Measurements from ENCODE around the gene AGPS. TPM values are rescaled to one million over a fixed set of nuclear protein-coding genes. Genes with fewer than 3 reads are reported as not detected.
"Not testable (repeated sequence)": the region's sequence is repeated elsewhere in the genome, so short reads cannot be mapped to it uniquely, and the experiment has no call there.

The AGPS gene
- total RNA-seq, 6 experiments from 2014 or later, result 36.0 to 47.6 (median 43.1) TPM

DNA sequence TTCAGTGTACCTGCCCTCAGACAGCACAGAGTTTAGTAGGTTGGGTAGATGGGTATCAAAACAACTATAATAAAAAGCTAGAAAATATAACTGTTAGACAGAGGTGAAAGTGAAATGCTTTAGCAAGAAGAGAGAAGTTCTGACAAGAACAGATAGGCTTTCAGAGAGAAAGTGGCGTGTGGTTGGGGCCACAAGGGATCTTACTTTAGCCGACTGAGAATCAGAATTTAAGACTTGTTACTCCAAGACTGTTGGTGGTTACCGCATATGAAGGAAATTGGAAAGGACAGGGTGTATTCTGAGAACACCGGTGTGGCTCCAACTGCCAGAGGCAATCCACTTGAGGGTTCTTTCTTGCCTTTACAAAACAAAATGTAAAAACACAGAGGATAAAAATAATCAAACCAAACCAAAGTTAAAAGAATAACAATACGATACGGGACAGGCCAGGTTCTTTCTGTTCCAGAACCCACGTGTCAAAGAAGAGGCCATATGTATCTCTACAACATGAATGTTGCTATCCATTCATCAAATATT, 44.4 kb upstream of the AGPS start:
- no peaks in the 10 kb centered on the region for H3K4me1 Mint-ChIP-seq (ENCODE audit: low read depth)
- no peak overlapping the region for H3K27ac Mint-ChIP-seq
- no peaks in the 10 kb centered on the region for H3K27me3 Mint-ChIP-seq (ENCODE audit: insufficient read depth)
- TF ChIP-seq, protein P1, sequence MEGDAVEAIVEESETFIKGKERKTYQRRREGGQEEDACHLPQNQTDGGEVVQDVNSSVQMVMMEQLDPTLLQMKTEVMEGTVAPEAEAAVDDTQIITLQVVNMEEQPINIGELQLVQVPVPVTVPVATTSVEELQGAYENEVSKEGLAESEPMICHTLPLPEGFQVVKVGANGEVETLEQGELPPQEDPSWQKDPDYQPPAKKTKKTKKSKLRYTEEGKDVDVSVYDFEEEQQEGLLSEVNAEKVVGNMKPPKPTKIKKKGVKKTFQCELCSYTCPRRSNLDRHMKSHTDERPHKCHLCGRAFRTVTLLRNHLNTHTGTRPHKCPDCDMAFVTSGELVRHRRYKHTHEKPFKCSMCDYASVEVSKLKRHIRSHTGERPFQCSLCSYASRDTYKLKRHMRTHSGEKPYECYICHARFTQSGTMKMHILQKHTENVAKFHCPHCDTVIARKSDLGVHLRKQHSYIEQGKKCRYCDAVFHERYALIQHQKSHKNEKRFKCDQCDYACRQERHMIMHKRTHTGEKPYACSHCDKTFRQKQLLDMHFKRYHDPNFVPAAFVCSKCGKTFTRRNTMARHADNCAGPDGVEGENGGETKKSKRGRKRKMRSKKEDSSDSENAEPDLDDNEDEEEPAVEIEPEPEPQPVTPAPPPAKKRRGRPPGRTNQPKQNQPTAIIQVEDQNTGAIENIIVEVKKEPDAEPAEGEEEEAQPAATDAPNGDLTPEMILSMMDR (IDR thresholded peaks at IDR 0.05), result no peak
- no peaks in the 10 kb centered on the region for H3K9me3 Mint-ChIP-seq
- H3K4me3 Mint-ChIP-seq, result no peak overlapping the region
- H3K36me3 Mint-ChIP-seq (ENCODE audit: low read depth), result no peaks in the 10 kb centered on the region
- DNase-seq, result no peak

DNA sequence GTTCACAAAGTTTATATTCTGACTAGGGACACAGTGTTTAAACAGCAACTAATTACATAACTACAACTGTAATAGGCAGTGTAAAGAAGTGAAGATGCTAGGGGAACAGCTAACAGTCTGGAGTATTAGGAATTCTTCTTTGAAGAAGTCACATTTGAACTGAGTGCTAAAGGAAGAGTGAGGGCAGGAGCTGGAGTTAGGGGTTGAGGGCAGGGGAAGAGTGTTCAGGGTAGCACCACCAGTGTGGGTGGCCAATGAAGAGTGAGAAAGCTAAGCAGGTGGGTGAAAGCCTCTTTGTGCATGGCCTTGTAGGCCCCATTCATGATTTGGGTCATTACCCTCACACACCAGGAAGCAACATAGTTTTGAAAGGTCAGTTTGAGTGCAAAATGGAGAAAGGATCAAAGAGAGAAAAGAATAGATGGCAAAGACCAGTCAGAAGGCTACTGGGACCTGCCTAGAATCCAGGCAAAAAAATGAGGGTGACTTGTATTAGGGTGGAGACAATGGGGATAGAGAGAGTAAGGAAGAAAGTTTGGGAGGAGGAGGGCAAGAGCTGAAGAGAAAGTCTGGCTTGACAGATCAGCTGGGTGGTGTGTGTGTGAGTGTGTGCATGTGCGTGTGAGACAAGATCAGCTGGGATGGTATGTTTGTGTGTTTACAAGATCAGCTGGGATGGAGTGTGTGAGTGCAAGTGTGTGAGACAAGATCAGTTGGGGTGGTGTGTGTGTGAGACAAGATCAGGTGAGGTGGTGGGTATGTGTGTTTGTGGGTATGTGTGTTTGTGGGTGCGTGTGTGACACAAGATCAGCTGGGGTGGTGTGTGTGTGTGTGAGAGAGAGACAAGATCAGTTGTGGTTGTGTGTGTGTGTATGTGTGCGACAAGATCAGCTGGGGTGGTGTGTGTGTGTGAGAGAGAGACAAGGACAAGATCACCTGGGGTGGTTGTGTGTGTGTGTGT, 43.6 kb upstream of the AGPS start:
- H3K27me3 Mint-ChIP-seq (ENCODE audit: insufficient read depth), result no peaks in the 10 kb centered on the region
- no peak overlapping the region for H3K4me3 Mint-ChIP-seq
- no peaks in the 10 kb centered on the region for H3K4me1 Mint-ChIP-seq (ENCODE audit: low read depth)
- no peak overlapping the region for H3K27ac Mint-ChIP-seq
- H3K36me3 Mint-ChIP-seq (ENCODE audit: low read depth), result no peaks in the 10 kb centered on the region
- TF ChIP-seq, protein P1 (IDR thresholded peaks at IDR 0.05), result no peak
- DNase-seq, result no peak
- no peaks in the 10 kb centered on the region for H3K9me3 Mint-ChIP-seq

DNA sequence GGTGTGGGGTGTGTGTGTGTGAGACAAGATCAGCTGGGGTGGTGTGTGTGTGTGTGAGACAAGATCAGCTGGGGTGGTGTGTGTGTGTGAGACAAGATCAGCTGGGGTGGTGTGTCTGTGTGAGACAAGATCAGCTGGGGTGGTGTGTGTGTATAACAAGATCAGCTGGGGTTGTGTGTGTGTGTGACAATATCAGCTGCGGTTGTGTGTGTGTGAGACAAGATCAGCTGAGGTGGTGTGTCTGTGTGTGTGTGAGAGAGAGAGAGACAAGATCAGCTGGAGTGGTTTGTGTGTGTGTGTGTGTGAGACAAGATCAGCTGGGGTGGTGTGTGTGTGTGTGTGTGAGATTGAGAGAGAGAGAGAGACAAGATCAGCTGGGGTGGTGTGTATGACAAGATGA, 41.9 kb upstream of the AGPS start:
- not testable (repeated sequence) for DNase-seq; H3K36me3 Mint-ChIP-seq (ENCODE audit: low read depth); H3K9me3 Mint-ChIP-seq; H3K27ac Mint-ChIP-seq; H3K4me3 Mint-ChIP-seq; H3K27me3 Mint-ChIP-seq (ENCODE audit: insufficient read depth); H3K4me1 Mint-ChIP-seq (ENCODE audit: low read depth)

DNA sequence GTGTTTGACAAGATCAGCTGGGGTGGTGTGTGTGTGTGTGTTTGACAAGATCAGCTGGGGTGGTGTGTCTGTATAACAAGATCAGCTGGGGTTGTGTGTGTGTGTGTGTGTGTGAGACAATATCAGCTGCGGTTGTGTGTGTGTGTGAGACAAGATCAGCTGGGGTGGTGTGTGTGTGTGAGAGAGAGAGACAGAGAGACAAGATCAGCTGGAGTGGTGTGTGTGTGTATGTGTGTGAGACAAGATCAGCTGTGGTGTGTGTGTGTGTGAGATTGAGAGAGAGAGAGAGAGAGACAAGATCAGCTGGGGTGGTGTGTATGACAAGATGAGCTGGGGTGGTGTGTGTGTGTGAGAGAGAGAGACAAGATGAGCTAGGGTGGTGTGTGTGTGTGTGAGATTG, 41.5 kb upstream of the AGPS start:
- H3K4me3 Mint-ChIP-seq; DNase-seq; H3K9me3 Mint-ChIP-seq; H3K27ac Mint-ChIP-seq; H3K36me3 Mint-ChIP-seq (ENCODE audit: low read depth); H3K4me1 Mint-ChIP-seq (ENCODE audit: low read depth); H3K27me3 Mint-ChIP-seq (ENCODE audit: insufficient read depth): not testable (repeated sequence)

DNA sequence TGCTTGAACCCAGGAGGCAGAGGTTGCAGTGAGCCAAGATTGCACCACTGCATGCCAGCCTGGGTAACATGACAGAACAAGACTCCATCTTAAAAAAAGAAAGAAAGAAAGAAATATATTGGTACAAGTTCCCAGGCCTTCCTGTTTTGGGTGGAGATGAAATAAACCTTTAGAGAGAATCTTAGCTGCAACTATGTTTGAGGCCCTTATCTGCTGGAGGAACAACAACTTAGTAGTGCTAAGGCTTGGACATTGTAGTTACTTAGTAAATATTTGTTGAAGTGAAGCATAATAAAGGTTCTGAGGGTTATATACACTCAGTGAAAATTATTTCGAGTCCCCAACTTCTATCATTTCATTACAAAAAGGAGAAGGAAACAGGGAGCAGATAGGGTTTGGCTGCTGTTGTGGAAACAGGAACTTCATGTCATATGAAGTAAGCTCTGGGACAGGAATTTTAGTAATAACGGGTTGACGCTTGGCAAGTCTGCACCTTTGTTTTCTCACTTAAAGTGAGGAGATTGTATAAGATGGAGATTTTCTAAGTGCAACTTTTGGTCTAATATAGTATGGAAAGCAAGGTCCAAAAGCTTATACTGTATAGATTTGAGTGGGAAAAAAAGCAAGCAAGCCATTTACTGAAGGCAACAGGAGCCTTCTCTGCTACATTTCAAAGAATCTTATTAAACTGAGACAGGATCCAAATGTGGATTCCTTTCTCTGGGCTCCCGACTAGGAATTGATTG, 40.0 kb upstream of the AGPS start:
- TF ChIP-seq, protein P1 (IDR thresholded peaks at IDR 0.05), result no peak
- Mint-ChIP-seq H3K4me3 (no peak overlapping the region), H3K4me1 (ENCODE audit: low read depth) (no peaks in the 10 kb centered on the region), H3K27ac (no peak overlapping the region), H3K36me3 (ENCODE audit: low read depth) (no peaks in the 10 kb centered on the region), H3K9me3 (no peaks in the 10 kb centered on the region), H3K27me3 (ENCODE audit: insufficient read depth) (no peaks in the 10 kb centered on the region)
- no peak for DNase-seq

DNA sequence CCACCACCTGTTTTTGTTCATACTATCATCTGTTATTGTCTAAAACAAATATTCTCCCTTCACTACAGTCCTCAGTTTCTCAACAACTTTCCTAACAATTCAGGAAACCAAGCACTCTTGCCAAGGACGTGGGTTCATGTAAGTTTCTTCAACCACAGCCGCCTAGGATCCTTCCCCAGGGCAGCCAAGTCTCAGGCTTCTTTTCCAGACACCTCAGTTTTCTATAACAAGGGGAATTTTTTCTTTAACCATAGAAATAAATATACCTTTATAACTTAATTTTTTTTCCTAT, 39.4 kb upstream of the AGPS start:
- H3K4me3 Mint-ChIP-seq, result no peak overlapping the region
- no peak for DNase-seq
- no peaks in the 10 kb centered on the region for H3K4me1 Mint-ChIP-seq (ENCODE audit: low read depth)
- no peaks in the 10 kb centered on the region for H3K9me3 Mint-ChIP-seq
- no peaks in the 10 kb centered on the region for H3K36me3 Mint-ChIP-seq (ENCODE audit: low read depth)
- TF ChIP-seq, protein P1 (IDR thresholded peaks at IDR 0.05), result no peak
- no peak overlapping the region for H3K27ac Mint-ChIP-seq
- H3K27me3 Mint-ChIP-seq (ENCODE audit: insufficient read depth), result no peaks in the 10 kb centered on the region

DNA sequence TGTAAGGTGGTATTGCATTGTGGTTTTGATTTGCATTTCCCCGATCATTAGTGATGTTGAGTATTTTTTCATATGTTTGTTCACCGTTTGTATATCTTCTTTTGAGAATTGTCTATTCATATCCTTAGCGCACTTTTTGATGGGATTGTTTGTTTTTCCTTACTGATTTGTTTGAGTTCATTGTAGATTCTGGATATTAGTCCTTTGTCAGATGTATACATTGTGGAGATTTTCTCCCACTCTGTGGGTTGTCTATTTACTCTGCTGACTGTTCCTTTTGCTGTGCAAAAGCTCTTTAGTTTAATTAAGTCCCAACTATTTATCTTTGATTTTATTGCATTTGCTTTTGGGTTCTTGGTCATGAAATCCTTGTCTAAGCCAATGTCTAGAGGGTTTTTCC, 38.0 kb upstream of the AGPS start:
- not testable (repeated sequence) for H3K4me3 Mint-ChIP-seq; H3K27me3 Mint-ChIP-seq (ENCODE audit: insufficient read depth); H3K36me3 Mint-ChIP-seq (ENCODE audit: low read depth); DNase-seq; H3K27ac Mint-ChIP-seq; H3K9me3 Mint-ChIP-seq; H3K4me1 Mint-ChIP-seq (ENCODE audit: low read depth)

All from HFFc6 (cell line).